Measurements from ENCODE around the gene INTS6L. TPM values are rescaled to one million over a fixed set of nuclear protein-coding genes. Genes with fewer than 3 reads are reported as not detected.
A peak's percentile ranks its signal among the peaks of the same experiment; 100 is the strongest.
"Not testable (repeated sequence)": the region's sequence is repeated elsewhere in the genome, so short reads cannot be mapped to it uniquely, and the experiment has no call there.

Gene INTS6L
- total RNA-seq, 2 donors from 2014 or later = 20.5 to 20.9 TPM

GRCh38 chrX:135536877-135537276 lies 16.4 kb downstream of the INTS6L start:
- no peak for DNase-seq (ENCODE audit: low spot score)
- H3K4me3 Mint-ChIP-seq = no peak overlapping the region

GRCh38 chrX:135541351-135541750 lies 20.9 kb downstream of the INTS6L start:
- H3K27me3 Mint-ChIP-seq = peaks cover 0 to 3% of the 10 kb centered on the region in 2 donors
- H3K36me3 Mint-ChIP-seq = no peaks in the 10 kb centered on the region
- peaks cover 16 to 30% of the 10 kb centered on the region in 2 donors for H3K4me1 Mint-ChIP-seq (ENCODE audit: low read depth in 2 of 2)
- ATAC-seq = no peak
- DNase-seq (ENCODE audit: low spot score) = no peak
- H3K9me3 Mint-ChIP-seq = no peaks in the 10 kb centered on the region
- no peak overlapping the region for H3K4me3 Mint-ChIP-seq
- H3K27ac Mint-ChIP-seq = no peak overlapping the region

More at GRCh38 chrX:135536877-135537276, 16.4 kb downstream of the INTS6L start:
- Mint-ChIP-seq H3K27ac (peak overlapping the region; percentile 74 to 77), H3K27me3 (peaks cover 0 to 3% of the 10 kb centered on the region in 2 donors), H3K36me3 (no peaks in the 10 kb centered on the region), H3K4me1 (ENCODE audit: low read depth in 2 of 2) (peaks cover 10 to 20% of the 10 kb centered on the region in 2 donors), H3K9me3 (no peaks in the 10 kb centered on the region)
- peak in 1 of 2 donors; percentile 40 for ATAC-seq

- peak overlapping the region in 1 of 2 donors; percentile 10 for H3K27ac Mint-ChIP-seq
Measured at GRCh38 chrX:135543172-135543571, 22.7 kb downstream of the INTS6L start.

GRCh38 chrX:135543924-135544323 lies 23.5 kb downstream of the INTS6L start:
- Mint-ChIP-seq H3K4me3 (no peak overlapping the region), H3K9me3 (no peaks in the 10 kb centered on the region), H3K27ac (peak overlapping the region in 1 of 2 donors; percentile 43), H3K36me3 (peaks cover 5% of the 10 kb centered on the region), H3K4me1 (ENCODE audit: low read depth in 2 of 2) (peaks cover 6 to 23% of the 10 kb centered on the region in 2 donors), H3K27me3 (peaks cover 0 to 3% of the 10 kb centered on the region in 2 donors)
- DNase-seq (ENCODE audit: low spot score) (no peak), ATAC-seq (no peak)

More at GRCh38 chrX:135543172-135543571, 22.7 kb downstream of the INTS6L start:
- peaks cover 5% of the 10 kb centered on the region for H3K36me3 Mint-ChIP-seq
- no peaks in the 10 kb centered on the region for H3K9me3 Mint-ChIP-seq
- peaks cover 9 to 23% of the 10 kb centered on the region in 2 donors for H3K4me1 Mint-ChIP-seq (ENCODE audit: low read depth in 2 of 2)
- H3K4me3 Mint-ChIP-seq = no peak overlapping the region
- DNase-seq (ENCODE audit: low spot score) = no peak
- ATAC-seq = no peak
- peaks cover 0 to 3% of the 10 kb centered on the region in 2 donors for H3K27me3 Mint-ChIP-seq

GRCh38 chrX:135544338-135544948 lies 24.0 kb downstream of the INTS6L start:
- Mint-ChIP-seq H3K4me3 (no peak overlapping the region), H3K36me3 (peaks cover 5% of the 10 kb centered on the region), H3K9me3 (no peaks in the 10 kb centered on the region), H3K27ac (peak overlapping the region in 1 of 2 donors; percentile 43), H3K4me1 (ENCODE audit: low read depth in 2 of 2) (peaks cover 6 to 21% of the 10 kb centered on the region in 2 donors), H3K27me3 (peaks cover 0 to 3% of the 10 kb centered on the region in 2 donors)
- DNase-seq (ENCODE audit: low spot score) (no peak), ATAC-seq (no peak)

GRCh38 chrX:135547767-135548166 lies 27.3 kb downstream of the INTS6L start:
- Mint-ChIP-seq H3K9me3 (no peaks in the 10 kb centered on the region), H3K4me3 (no peak overlapping the region), H3K27ac (no peak overlapping the region), H3K4me1 (ENCODE audit: low read depth in 2 of 2) (peaks cover 6 to 19% of the 10 kb centered on the region in 2 donors), H3K27me3 (peaks cover 0 to 2% of the 10 kb centered on the region in 2 donors), H3K36me3 (peaks cover 16% of the 10 kb centered on the region)
- ATAC-seq (no peak), DNase-seq (ENCODE audit: low spot score) (no peak)

- DNase-seq (ENCODE audit: low spot score) = no peak
- Mint-ChIP-seq H3K36me3 (peaks cover 16% of the 10 kb centered on the region), H3K27me3 (no peaks in the 10 kb centered on the region)
Measured at GRCh38 chrX:135549519-135549918, 29.1 kb downstream of the INTS6L start.

GRCh38 chrX:135556055-135556454 lies 35.6 kb downstream of the INTS6L start:
- ATAC-seq (no peak), DNase-seq (ENCODE audit: low spot score) (no peak)
- H3K4me1 Mint-ChIP-seq (ENCODE audit: low read depth in 2 of 2) = no peaks in the 10 kb centered on the region
- no peaks in the 10 kb centered on the region for H3K9me3 Mint-ChIP-seq
- no peak overlapping the region for H3K27ac Mint-ChIP-seq
- H3K36me3 Mint-ChIP-seq = peaks cover 18% of the 10 kb centered on the region
- H3K4me3 Mint-ChIP-seq = no peak overlapping the region
- peaks cover 0 to 2% of the 10 kb centered on the region in 2 donors for H3K27me3 Mint-ChIP-seq

More at GRCh38 chrX:135549519-135549918, 29.1 kb downstream of the INTS6L start:
- H3K27ac Mint-ChIP-seq = no peak overlapping the region
- H3K9me3 Mint-ChIP-seq = no peaks in the 10 kb centered on the region
- H3K4me3 Mint-ChIP-seq = no peak overlapping the region
- H3K4me1 Mint-ChIP-seq (ENCODE audit: low read depth in 2 of 2) = peaks cover 3 to 5% of the 10 kb centered on the region in 2 donors
- ATAC-seq = no peak

- Mint-ChIP-seq H3K27me3 (peaks cover 0 to 2% of the 10 kb centered on the region in 2 donors), H3K9me3 (no peaks in the 10 kb centered on the region), H3K36me3 (peaks cover 13% of the 10 kb centered on the region), H3K4me1 (ENCODE audit: low read depth in 2 of 2) (no peaks in the 10 kb centered on the region), H3K27ac (no peak overlapping the region), H3K4me3 (no peak overlapping the region)
- DNase-seq (ENCODE audit: low spot score) (no peak), ATAC-seq (no peak)
Measured at GRCh38 chrX:135557344-135557743, 36.9 kb downstream of the INTS6L start.

GRCh38 chrX:135572436-135572835 lies 52.0 kb downstream of the INTS6L start:
- H3K36me3 Mint-ChIP-seq = no peaks in the 10 kb centered on the region
- H3K4me1 Mint-ChIP-seq (ENCODE audit: low read depth in 2 of 2) = no peaks in the 10 kb centered on the region
- no peak for ATAC-seq
- no peaks in the 10 kb centered on the region for H3K9me3 Mint-ChIP-seq
- H3K4me3 Mint-ChIP-seq = no peak overlapping the region
- H3K27me3 Mint-ChIP-seq = peaks cover 0 to 6% of the 10 kb centered on the region in 2 donors
- no peak overlapping the region for H3K27ac Mint-ChIP-seq
- DNase-seq (ENCODE audit: low spot score) = no peak

GRCh38 chrX:135581496-135581895 lies 61.0 kb downstream of the INTS6L start:
- H3K9me3 Mint-ChIP-seq = no peaks in the 10 kb centered on the region

GRCh38 chrX:135585153-135585552 lies 64.7 kb downstream of the INTS6L start:
- DNase-seq (ENCODE audit: low spot score) = no peak
- Mint-ChIP-seq H3K36me3 (no peaks in the 10 kb centered on the region), H3K27me3 (peaks cover 8 to 12% of the 10 kb centered on the region in 2 donors), H3K27ac (no peak overlapping the region), H3K9me3 (no peaks in the 10 kb centered on the region), H3K4me1 (ENCODE audit: low read depth in 2 of 2) (no peaks in the 10 kb centered on the region), H3K4me3 (no peak overlapping the region)
- ATAC-seq = no peak

More at GRCh38 chrX:135581496-135581895, 61.0 kb downstream of the INTS6L start:
- Mint-ChIP-seq H3K4me1 (ENCODE audit: low read depth in 2 of 2) (no peaks in the 10 kb centered on the region), H3K27ac (no peak overlapping the region), H3K36me3 (peaks cover 13% of the 10 kb centered on the region), H3K27me3 (no peaks in the 10 kb centered on the region), H3K4me3 (no peak overlapping the region)
- ATAC-seq = no peak
- DNase-seq (ENCODE audit: low spot score) = no peak

GRCh38 chrX:135591871-135592270 lies 71.4 kb downstream of the INTS6L start:
- no peaks in the 10 kb centered on the region for H3K9me3 Mint-ChIP-seq
- H3K36me3 Mint-ChIP-seq = no peaks in the 10 kb centered on the region

GRCh38 chrX:135594049-135594448 lies 73.6 kb downstream of the INTS6L start:
- not testable (repeated sequence) for ATAC-seq; H3K4me1 Mint-ChIP-seq (ENCODE audit: low read depth in 2 of 2); H3K4me3 Mint-ChIP-seq; H3K27ac Mint-ChIP-seq; DNase-seq (ENCODE audit: low spot score); H3K9me3 Mint-ChIP-seq; H3K36me3 Mint-ChIP-seq
- H3K27me3 Mint-ChIP-seq = peaks cover 32% of the 10 kb centered on the region in 2 donors

More at GRCh38 chrX:135591871-135592270, 71.4 kb downstream of the INTS6L start:
- peaks cover 32 to 36% of the 10 kb centered on the region in 2 donors for H3K27me3 Mint-ChIP-seq
- H3K4me3 Mint-ChIP-seq = no peak overlapping the region
- H3K27ac Mint-ChIP-seq = no peak overlapping the region
- no peaks in the 10 kb centered on the region for H3K4me1 Mint-ChIP-seq (ENCODE audit: low read depth in 2 of 2)
- no peak for DNase-seq (ENCODE audit: low spot score)
- ATAC-seq = no peak
